Heart left ventricle (tissue), 13 donors: ENCODE measurements around the gene POLR3A.

Source experiments
- POLR2A ChIP-seq, 2 donors: fragments of 450-650 bp; IDR thresholded peaks; one replicate each; pipeline ENCODE4 v1.6.1; 2017; ENCODE audit warnings: antibody characterized with exemption in 2 of 2, mild to moderate bottlenecking in 2 of 2, moderate library complexity in 2 of 2
- TF ChIP-seq, protein P1 (sequence below), 12 donors: fragments of 200-600 bp; sonication (generic) in 4 of 12; IDR thresholded peaks; one replicate each; pipeline versions ENCODE4 v1.5.0 to v1.8.0; 2018 to 2022; ENCODE audit warnings: antibody characterized with exemption in 12 of 12, mild to moderate bottlenecking in 5 of 12
- donor health status: ischemic (EF 13 %, LVEDD 7.1; RV severe dilation, severe dysfunction).
- donor health status: DM: no; HTN: yes; CAD: no.
- donor health status: DM: no; HTN: no; CAD: no.
- donor health status: ischemic (EF 25% LVEDD 6.9; RV normal size, moderate dysfunction).
- donor health status: ischemic (EF 25% LVEDD 5.7; RV mildly dilated, moderate dysfunction).
- donor health status: ischemic (EF 35%, LVEDD 5.7; RV mildly dilated, moderate dysfunction).
- donor health status: nonischemic (EF 11% LVEDD 7.7; RV severe dilation, severe dysfunction).
- donor health status: DM: yes; HTN: yes; CAD: no.
- donor health status: PGD.
- donor health status: ischemic (EF 29% LVEDD 5.4; RV normal size, mild dysfunction).
- donor health status: nonischemic (EF 23%, LVEDD 6.1; RV moderate dilation, normal function).

DNA sequence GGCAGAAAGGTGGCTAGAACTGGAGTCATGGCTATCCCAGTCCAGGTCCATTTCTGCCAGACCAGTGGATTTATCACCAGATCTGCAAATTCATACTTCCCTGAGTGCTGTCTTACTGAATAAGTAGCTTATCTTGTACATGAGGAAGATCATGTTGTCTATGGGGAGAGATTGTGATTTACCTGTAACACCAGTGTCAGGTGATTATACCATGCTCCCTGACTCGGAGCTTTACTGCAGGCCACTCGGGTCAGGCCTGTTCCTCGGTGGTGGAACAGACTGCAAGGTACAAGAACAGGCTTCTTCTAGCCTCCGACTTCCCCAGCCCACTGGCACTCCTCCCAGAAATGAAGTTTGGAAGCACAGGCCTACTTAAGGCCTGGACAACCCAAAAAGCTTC lies 60.2 kb downstream of the POLR3A start:
- no peak for TF ChIP-seq POLR2A (IDR thresholded peaks at IDR 0.05)
- TF ChIP-seq, protein P1, sequence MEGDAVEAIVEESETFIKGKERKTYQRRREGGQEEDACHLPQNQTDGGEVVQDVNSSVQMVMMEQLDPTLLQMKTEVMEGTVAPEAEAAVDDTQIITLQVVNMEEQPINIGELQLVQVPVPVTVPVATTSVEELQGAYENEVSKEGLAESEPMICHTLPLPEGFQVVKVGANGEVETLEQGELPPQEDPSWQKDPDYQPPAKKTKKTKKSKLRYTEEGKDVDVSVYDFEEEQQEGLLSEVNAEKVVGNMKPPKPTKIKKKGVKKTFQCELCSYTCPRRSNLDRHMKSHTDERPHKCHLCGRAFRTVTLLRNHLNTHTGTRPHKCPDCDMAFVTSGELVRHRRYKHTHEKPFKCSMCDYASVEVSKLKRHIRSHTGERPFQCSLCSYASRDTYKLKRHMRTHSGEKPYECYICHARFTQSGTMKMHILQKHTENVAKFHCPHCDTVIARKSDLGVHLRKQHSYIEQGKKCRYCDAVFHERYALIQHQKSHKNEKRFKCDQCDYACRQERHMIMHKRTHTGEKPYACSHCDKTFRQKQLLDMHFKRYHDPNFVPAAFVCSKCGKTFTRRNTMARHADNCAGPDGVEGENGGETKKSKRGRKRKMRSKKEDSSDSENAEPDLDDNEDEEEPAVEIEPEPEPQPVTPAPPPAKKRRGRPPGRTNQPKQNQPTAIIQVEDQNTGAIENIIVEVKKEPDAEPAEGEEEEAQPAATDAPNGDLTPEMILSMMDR (IDR thresholded peaks at IDR 0.05), result no peak
